ENCODE results near the gene TBL1X.

GRCh38 chrX:9461087-9461486 lies 3.8 kb upstream of the TBL1X start:
- TF ChIP-seq CTCF (IDR thresholded peaks at IDR 0.05) (no peak), EZH2 (IDR thresholded peaks at IDR 0.05; ENCODE audit: borderline replicate concordance, insufficient read depth, low read depth, low read length, poor library complexity, severe bottlenecking) (no peak)

Measured in B cell (primary cell).